GM18502 (cell line): ENCODE data around the gene KLK10.

Experiments
- ATAC-seq: cut with Tn5 transposase; IDR thresholded peaks from one replicate; pipeline ENCODE4 v1.9.1; 2021; ENCODE audit warnings: mild to moderate bottlenecking; ENCODE audit not compliant: unreplicated experiment, poor library complexity

The KLK10 gene, protein sequence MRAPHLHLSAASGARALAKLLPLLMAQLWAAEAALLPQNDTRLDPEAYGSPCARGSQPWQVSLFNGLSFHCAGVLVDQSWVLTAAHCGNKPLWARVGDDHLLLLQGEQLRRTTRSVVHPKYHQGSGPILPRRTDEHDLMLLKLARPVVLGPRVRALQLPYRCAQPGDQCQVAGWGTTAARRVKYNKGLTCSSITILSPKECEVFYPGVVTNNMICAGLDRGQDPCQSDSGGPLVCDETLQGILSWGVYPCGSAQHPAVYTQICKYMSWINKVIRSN

GRCh38 chr19:51019544-51019925 lies at the start of gene KLK10:
TSS of gene KLK10 (minus strand) at chr19:51019709. CDS start at chr19:51019130, 579 bp downstream.
- ATAC-seq, result no peak

DNA sequence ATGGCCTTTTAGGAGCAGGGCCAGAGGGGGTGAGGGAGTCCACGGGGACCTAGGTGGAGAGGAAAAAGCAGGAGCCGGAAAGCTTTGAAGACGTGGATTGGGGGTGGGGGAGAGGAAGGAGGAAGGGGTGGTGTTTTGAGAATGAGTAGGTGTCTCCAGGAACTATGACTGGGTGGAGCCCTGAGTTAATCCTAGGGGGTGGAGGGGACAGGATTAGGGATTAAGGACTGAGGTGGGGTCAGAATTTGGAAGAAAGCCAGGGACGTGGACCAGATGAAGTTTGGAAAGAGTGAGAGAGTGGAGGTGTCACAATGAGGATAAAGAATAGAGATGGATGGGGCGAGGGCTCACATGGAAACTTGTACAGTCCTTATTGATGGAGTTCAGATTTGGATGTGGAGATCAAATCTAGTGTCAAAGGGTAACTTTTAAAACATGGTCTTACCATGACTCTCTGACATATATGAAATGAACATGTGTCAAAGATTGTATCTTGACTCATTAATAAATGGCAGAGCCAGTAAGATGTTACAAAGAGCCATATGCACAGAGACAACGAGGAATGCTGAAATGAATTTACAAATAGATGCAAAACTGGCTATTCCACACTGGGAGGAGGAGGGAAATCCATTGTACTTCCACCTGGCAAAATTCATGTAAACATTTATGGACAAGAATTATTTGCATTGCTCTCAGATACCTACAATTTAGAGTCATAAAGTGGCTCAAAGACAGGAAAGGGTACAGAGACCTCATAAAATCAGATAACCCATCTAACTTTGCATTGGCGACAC lies 47.1 kb upstream of the KLK10 start:
- no peak for ATAC-seq

DNA sequence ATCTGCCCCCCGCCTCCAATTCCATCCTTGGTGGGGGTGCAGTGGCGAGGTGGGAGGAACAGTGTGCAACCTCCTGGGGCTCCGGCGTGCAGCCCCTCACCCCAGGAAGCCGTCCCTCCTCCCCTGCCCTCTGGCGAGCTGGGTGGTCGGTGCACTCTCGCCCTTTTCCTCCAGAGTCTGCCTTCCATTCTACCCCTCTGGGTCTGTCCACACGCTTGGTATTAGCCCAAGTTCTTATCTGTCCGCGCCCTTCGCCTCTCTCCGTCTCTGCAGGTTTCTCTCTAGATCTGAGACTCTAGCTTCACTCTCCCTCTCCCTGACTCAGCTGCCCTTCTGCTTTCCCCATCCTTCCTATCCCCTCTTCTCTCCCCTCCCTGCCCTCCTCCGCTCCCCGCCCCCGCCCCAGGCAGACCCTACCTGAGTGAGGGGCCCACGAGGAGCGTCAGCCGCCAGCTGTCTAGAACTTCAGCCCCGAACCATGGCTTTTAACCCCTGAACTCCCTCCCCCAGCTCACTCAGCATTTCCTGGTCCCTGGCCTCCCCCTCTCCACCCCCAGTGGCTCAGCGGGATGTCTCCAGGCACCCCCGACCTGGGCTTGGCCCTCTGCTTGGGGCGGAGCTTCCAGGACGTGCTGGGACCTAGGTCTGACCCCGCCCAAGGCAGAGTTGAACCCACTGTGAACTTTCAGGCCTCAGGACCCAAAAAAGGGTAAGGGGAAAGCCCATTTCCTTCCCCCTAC lies 45.9 kb upstream of the KLK10 start:
- ATAC-seq, result no peak

DNA sequence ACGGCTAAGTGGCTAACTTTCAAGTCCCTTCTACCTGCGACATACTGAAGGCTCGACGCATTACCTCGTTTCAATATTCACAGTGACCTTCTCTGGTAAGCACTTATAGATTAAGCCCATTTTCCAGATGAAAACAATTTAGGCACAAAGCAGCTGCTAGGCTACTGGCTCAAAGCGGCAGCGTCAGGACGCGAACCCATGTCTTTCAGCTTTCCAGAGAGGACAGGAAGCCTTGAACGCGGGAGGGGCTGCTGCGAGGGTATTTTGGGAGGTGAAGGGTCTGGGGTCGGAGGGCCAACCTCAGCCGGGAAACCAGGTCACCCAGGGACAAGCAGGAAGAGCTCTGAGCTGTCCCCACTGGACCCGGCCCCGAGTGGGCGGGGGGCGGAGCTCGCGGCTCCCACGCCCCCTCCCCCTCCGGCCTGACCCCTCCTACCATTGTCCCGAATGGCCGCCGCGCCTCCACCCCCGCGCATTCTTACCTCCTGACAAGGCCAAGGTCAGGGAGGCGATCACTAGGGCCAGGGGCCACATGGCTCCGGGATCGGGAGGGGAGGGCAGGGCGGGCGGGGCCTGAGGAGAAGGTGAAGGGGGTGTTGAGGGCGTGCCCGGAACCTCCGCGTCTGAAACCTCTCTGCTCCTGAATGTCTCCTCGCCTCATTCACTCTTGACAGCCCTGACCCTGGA lies 45.2 kb upstream of the KLK10 start, which contains the start of gene KLK13:
KLK13 (minus strand) TSS at position 559 of the 687 bp plus-strand sequence; CDS start at position 534, 25 bp downstream.
- no peak for ATAC-seq

DNA sequence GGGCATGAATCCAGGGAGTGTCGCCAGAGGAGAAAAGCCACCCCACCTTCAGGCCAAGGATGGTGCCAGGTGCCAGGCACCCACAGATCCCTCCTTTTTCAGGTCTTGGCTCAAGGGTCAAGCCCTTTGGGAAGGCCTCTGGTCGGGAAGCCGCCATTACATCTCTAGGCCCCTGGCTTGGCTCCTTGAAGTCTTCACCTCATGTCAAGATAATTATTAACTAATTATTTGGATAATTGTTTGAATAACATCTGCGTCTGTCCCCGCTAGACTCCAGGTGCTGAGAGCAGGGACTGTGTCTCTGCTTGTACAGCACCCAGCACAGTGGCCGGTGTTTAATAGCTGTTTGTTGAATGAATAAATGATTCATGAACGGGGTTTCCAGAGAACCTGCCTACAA lies 44.2 kb upstream of the KLK10 start:
- no peak for ATAC-seq

DNA sequence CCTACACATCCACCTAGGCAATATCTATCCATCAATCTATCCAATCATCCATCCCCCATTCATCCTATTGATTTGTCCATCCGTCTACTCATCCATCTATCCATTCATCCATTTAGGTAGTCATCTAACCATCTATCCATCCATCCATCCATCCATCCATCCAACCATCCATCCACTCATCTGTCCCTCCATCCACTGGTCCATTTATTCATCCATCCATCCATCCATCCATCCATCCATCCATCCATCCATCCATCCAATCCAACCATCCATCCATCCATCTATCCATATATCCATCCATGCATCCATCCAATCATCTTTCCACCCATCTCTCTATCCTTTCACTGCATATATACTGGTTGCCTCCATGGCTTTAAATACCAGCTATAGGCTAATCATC lies 41.5 kb upstream of the KLK10 start:
- ATAC-seq, result no peak

GRCh38 chr19:51060336-51060735 lies 40.8 kb upstream of the KLK10 start:
- ATAC-seq, result no peak

DNA sequence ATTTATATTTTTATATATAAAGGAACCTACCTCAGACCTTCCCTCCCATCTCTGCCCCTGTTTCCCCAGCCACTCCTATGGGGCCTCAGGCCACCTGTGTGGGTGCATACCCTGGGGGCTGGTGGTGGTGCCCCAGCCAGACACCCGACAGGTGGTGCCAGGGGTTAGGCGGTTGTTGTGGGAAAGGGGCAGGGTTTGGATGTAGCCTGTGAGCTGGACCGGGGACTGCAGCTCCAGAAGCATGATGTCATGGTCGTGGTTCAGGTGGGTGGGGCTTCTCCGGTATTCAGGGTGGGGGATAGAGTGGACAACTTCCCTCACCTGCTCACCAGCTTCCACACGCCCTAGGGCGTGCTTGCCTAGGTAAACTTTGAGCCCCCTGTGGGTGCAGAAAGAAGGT lies 40.2 kb upstream of the KLK10 start:
- ATAC-seq, result no peak

- no peak for ATAC-seq
Measured at GRCh38 chr19:51055866-51056265, 36.4 kb upstream of the KLK10 start.

GRCh38 chr19:51047031-51047335 lies 27.5 kb upstream of the KLK10 start:
- no peak for ATAC-seq

DNA sequence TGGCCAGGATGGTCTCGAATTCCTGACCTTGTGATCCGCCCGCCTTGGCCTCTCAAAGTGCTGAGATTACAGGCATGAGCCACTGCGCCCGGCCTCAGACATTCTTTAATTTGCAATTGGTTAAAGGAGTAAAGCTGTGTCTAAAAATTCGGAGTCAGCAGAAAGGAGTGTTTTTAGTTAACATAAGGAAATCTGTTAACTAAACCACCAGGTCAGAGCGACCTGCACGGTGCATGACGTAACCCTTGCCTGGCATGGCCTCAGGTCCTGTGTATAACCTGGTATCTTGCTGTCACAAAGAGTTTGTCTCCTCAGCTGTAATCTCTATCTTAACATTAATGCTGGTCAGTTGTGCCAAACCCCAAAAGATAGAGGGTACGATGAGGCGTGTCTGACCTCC lies 24.8 kb upstream of the KLK10 start:
- no peak for ATAC-seq

DNA sequence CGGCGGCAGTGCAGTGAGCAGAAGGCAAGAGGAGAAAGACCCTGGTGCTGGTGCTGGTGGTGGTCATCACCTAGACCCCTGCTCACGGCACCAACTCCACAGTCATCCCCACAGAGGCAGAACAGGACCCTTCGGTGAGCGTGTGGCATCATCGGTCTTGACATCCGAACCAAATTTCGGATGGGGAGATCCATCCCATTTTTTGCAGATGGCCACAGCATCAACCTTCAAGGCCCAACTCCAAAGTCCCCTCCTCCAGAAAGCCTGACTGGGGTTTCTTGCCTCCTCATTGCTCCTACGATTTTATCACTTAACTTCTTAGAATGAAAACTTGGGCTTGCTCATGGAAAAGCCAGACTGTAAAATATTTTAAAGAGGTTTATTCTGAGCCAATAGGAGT lies 24.0 kb upstream of the KLK10 start:
- ATAC-seq, result no peak

DNA sequence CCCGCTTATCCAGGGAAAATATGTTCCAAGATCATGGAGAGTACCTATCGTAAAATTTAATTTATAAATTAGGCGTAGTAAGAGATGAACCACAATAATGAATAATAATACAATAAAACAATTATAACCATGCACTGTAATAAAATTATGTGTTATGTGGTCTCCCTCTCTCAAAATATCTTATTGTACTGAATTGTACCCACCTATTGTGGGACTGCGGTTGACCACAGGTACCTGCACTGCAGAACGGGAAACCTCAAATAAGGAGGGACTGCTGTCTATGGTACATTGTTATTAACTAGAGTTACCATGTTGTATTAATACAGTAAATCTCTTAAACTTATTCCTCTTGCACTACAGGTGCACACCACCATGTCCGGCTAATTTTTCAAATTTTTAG lies 20.6 kb upstream of the KLK10 start:
- no peak for ATAC-seq

DNA sequence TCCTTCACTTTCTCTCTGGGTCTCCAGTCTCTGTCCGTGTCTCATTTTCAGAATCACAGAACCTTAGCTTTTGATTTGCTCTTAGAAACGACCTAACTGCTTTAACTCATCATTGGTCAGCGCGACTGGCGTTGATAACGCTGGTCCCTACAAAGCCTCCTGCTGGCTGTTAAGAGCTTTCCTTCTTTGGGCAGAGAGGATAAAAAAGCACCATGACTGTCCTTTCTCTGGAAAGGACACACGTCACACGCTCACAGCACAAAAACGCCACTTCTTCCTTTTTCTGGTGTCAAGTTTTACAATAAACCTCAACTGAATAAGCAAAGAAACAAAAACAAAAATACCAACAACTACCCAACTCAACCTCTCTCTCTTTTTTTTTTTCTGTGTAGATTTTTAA lies 17.0 kb upstream of the KLK10 start:
- ATAC-seq, result no peak

- ATAC-seq, result no peak
Measured at GRCh38 chr19:51034704-51035103, 15.2 kb upstream of the KLK10 start, which contains the start of gene KLK12. TSS of gene KLK12 (minus strand) at chr19:51035002. CDS start at chr19:51034621, 381 bp downstream.

- ATAC-seq, result no peak
Measured at GRCh38 chr19:51031880-51032225, 12.3 kb upstream of the KLK10 start.

GRCh38 chr19:51031220-51031879 lies 11.8 kb upstream of the KLK10 start:
- no peak for ATAC-seq

GRCh38 chr19:51030631-51031030 lies 11.1 kb upstream of the KLK10 start:
- ATAC-seq, result no peak

DNA sequence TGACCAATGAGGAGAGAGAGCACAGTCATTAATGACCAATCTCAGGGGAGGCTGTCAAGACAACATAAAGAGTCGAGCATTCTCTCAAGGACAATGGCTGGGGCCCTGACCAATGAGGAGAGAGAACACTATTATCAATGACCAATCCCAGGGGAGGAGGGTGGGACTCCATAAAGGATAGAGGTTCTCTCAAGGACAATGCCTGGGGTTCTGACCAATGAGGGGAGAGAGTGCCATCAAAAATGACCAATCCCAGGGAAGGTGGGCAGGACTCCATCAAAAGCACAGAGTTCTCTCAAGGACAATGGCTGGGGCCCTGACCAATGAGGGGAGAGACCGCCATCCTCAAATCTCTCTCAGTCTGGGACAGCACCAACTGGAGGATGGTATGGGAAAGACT lies 10.2 kb upstream of the KLK10 start:
- ATAC-seq, result no peak

DNA sequence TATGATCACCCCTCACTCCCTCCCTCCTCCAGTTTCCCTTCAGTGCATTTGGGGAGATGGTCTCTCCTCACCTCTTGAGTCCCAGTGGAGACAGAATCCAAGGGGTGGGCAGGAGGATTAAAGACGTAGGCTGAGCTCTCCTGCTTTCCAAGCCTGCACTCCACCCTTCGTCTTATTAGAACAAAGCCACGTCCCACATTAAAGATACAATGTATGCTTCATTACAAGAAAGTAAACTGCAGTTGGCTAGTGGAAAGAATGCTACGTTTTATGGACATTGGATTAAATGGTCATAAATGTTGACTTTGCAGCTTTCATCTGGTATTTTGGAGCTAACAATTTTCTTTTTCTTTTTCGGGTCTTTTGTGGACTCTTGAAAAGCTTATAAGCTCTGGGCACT lies 8.4 kb upstream of the KLK10 start:
- ATAC-seq, result no peak
